ENCODE measurements around the gene NAPG. TPM values are rescaled to one million over a fixed set of nuclear protein-coding genes. Genes with fewer than 3 reads are reported as not detected.

NAPG gene
- total RNA-seq, 1 donor from 2014 or later: 31.2 TPM

DNA sequence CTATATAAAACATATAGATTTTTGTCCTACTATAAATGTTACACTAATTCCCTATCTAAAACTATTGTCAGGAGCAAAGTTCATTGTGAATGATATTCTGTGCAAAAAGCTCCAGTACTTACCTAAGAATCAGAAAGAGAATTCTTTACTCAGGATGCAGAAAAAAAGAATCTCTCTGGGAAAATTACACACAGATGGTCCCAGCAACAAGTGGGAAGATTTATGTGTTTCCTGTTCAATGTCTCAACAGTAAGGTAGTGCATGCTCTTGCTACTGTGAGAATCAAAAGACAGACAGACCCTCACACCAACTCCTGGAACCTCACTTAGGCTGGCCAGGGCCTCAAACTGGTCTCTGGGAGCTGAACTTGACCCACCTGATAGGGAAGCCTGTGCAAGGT is 11.2 kb upstream of the NAPG start:
- no peaks in the 10 kb centered on the region for H3K27me3 ChIP-seq (ENCODE audit: low read depth)
- TF ChIP-seq, protein P1, sequence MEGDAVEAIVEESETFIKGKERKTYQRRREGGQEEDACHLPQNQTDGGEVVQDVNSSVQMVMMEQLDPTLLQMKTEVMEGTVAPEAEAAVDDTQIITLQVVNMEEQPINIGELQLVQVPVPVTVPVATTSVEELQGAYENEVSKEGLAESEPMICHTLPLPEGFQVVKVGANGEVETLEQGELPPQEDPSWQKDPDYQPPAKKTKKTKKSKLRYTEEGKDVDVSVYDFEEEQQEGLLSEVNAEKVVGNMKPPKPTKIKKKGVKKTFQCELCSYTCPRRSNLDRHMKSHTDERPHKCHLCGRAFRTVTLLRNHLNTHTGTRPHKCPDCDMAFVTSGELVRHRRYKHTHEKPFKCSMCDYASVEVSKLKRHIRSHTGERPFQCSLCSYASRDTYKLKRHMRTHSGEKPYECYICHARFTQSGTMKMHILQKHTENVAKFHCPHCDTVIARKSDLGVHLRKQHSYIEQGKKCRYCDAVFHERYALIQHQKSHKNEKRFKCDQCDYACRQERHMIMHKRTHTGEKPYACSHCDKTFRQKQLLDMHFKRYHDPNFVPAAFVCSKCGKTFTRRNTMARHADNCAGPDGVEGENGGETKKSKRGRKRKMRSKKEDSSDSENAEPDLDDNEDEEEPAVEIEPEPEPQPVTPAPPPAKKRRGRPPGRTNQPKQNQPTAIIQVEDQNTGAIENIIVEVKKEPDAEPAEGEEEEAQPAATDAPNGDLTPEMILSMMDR (IDR thresholded peaks at IDR 0.05; ENCODE audit: borderline replicate concordance): no peak
- H3K27ac ChIP-seq (replicated peaks): peak overlapping the region; percentile 24
- H3K36me3 ChIP-seq: no peaks in the 10 kb centered on the region
- no peak overlapping the region for H3K4me3 ChIP-seq
- peaks cover 4% of the 10 kb centered on the region for H3K9me3 ChIP-seq (replicated peaks)
- intact Hi-C loops (cut with micrococcal nuclease): no loop called here
- H3K4me1 ChIP-seq: peaks cover 18% of the 10 kb centered on the region
- no peak for DNase-seq

DNA sequence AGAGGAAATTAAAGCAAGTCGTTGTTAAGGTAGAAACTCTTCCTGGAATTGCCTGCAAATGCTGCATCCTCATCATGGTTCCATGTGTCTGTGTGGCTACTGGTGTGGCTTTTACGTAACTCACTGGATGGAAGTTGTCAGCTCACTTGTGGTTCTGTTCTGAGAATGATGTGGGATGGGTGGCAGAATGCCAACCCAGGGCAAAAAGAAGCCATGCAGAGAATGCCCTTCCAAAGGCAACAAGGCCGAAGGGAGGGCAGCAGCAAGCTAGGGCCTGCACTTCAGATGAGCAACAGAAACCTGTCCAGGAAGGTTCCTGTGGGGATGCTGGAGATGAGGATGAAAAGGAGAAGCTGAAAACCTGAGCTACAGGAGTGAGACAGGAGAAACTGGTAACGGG is 10.4 kb upstream of the NAPG start:
- peaks cover 4% of the 10 kb centered on the region for H3K9me3 ChIP-seq (replicated peaks)
- no peaks in the 10 kb centered on the region for H3K36me3 ChIP-seq
- H3K27me3 ChIP-seq (ENCODE audit: low read depth): no peaks in the 10 kb centered on the region
- peaks cover 25% of the 10 kb centered on the region for H3K4me1 ChIP-seq
- no peak overlapping the region for H3K4me3 ChIP-seq
- peak overlapping the region; percentile 9 for H3K27ac ChIP-seq (replicated peaks)
- intact Hi-C loops (cut with micrococcal nuclease): no loop called here
- TF ChIP-seq, protein P1 (IDR thresholded peaks at IDR 0.05; ENCODE audit: borderline replicate concordance): no peak
- DNase-seq: no peak

DNA sequence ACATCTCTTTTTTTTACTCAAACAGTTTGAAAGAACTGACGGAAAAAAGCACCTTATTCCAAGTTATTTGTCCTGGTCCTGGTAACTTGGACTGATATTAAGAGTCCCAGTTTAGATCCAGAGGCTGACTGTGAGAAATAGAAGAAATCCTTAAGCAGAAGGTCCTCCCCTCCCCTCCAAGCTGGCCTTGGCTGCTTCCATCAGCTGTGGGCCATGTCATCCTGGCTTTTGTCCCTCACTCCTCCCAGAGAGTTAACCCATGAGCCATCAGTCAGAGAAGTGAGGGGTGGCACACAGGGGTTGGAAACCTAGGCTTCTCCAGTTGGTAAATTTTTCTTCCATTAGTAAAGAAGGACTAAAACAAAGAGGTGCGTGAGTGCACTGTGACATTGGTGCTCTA is 9.7 kb upstream of the NAPG start:
- TF ChIP-seq, protein P1 (IDR thresholded peaks at IDR 0.05; ENCODE audit: borderline replicate concordance): no peak
- Histone ChIP-seq H3K4me1 (peaks cover 25% of the 10 kb centered on the region), H3K9me3 (replicated peaks) (peaks cover 4% of the 10 kb centered on the region), H3K36me3 (no peaks in the 10 kb centered on the region), H3K27me3 (ENCODE audit: low read depth) (no peaks in the 10 kb centered on the region), H3K27ac (replicated peaks) (peak overlapping the region; percentile 9), H3K4me3 (no peak overlapping the region)
- DNase-seq: no peak
- intact Hi-C loops (cut with micrococcal nuclease): no loop called here

DNA sequence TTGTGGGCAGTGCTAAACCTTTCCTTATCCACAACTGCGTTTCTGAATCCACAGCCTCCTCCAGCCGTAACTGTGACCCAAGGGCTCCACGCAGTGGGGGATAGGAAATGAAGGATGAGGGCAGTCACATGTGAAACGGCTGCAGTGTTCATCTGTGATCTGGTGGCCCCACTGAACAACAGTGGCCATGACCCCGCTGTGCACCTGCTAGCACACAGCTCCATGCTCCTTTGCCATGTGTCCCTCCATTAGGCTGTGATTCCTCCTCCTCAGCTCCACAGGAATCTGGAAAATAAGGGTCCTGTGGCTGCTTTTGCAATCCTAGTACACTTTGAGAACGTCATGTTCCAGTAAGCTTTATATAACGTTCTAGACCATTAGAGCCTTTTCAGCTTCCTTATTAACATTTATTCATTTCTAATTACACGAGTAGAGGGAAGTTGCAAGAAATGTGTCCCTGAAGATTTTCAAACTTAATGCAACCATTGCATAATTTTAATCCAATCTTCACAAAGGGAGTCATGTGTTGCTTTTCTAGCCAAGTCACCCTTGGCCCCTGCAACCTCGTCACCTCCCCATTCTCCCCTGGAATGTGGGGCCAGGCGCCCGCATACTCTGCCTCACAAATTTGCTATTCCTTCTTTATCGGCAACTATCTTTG is 7.1 kb upstream of the NAPG start:
- DNase-seq: peak; percentile 53
- H3K27me3 ChIP-seq (ENCODE audit: low read depth): no peaks in the 10 kb centered on the region
- TF ChIP-seq, protein P1 (IDR thresholded peaks at IDR 0.05; ENCODE audit: borderline replicate concordance): peak; percentile 55
- H3K9me3 ChIP-seq (replicated peaks): peaks cover 4% of the 10 kb centered on the region
- no peak overlapping the region for H3K4me3 ChIP-seq
- no peaks in the 10 kb centered on the region for H3K36me3 ChIP-seq
- intact Hi-C loops (cut with micrococcal nuclease): no loop called here
- H3K4me1 ChIP-seq: peaks cover 25% of the 10 kb centered on the region
- peak overlapping the region; percentile 74 for H3K27ac ChIP-seq (replicated peaks)

DNA sequence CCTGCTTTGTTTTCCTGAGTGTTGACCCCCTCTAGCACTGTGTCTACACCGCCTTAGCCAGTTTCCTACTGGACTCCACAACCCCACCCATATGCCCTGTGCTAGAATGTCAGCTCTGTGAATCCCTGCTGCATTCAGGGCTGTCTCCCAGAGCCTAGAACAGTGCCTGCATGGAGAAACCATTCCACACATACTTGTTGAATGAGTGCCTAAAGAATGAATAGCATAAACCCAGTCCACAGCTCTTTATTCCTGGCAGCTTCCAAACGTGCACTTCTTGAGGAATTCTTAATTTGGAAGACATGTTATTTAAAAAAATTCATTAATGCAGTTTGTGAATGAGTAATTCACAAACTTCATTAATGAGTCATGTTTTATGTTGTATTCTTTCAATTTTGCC is 6.5 kb upstream of the NAPG start:
- peaks cover 25% of the 10 kb centered on the region for H3K4me1 ChIP-seq
- no peak overlapping the region for H3K4me3 ChIP-seq
- no peak for DNase-seq
- H3K9me3 ChIP-seq (replicated peaks): peaks cover 4% of the 10 kb centered on the region
- no peaks in the 10 kb centered on the region for H3K27me3 ChIP-seq (ENCODE audit: low read depth)
- peak overlapping the region; percentile 74 for H3K27ac ChIP-seq (replicated peaks)
- intact Hi-C loops (cut with micrococcal nuclease): no loop called here
- no peaks in the 10 kb centered on the region for H3K36me3 ChIP-seq
- TF ChIP-seq, protein P1 (IDR thresholded peaks at IDR 0.05; ENCODE audit: borderline replicate concordance): no peak

Measured in left ventricle myocardium inferior (tissue), 1 donor.